Naive thymus-derived CD8-positive, alpha-beta T cell (primary cell): Measurements from ENCODE around the gene CYP4A22. TPM values are rescaled to one million over a fixed set of nuclear protein-coding genes. Genes with fewer than 3 reads are reported as not detected.
"Not testable (repeated sequence)": the region's sequence is repeated elsewhere in the genome, so short reads cannot be mapped to it uniquely, and the experiment has no call there.

ENCODE experiments used
- ATAC-seq, 2 donors: fragments of 150-1000 bp; cut with Tn5 transposase in 1 of 2; sonication (Bioruptor Pico), chemical (Tn5 transposase) in 1 of 2; 1 replicate in 1 of 2; 2 replicates in 1 of 2; pipeline ENCODE4 v1.10.0; 2021; ENCODE audit warnings: mild to moderate bottlenecking in 2 of 2, moderate library complexity in 2 of 2
- POLR2A ChIA-PET: fragments of 350-600 bp; sonication (Branson Sonifier 250); formaldehyde crosslinking; loops from one replicate; lab custom pipeline; 2021; ENCODE audit warnings: antibody characterized with exemption; lab: Charles Lee
- DNase-seq, 10 donors: peaks; one replicate each; pipeline versions ENCODE4 v3.0.0 to v3.0.0-alpha.2; 2020 to 2022
- H3K27ac Mint-ChIP-seq, 10 donors: one replicate each; pipeline ENCODE4 v1.8.0; 2020 to 2022; ENCODE audit warnings: mild to moderate bottlenecking in 10 of 10, mixed read lengths in 10 of 10, moderate library complexity in 4 of 10, inconsistent platforms in 1 of 10
- H3K27me3 Mint-ChIP-seq, 5 donors: one replicate each; pipeline ENCODE4 v1.8.0; 2021 to 2022; ENCODE audit warnings: mixed read lengths in 5 of 5
- H3K36me3 Mint-ChIP-seq, 3 donors: one replicate each; pipeline ENCODE4 v1.8.0; 2020 to 2022; ENCODE audit warnings: mixed read lengths in 3 of 3, mild to moderate bottlenecking in 2 of 3, inconsistent platforms in 1 of 3
- H3K4me1 Mint-ChIP-seq, 4 donors: one replicate each; pipeline ENCODE4 v1.8.0; 2021 to 2022; ENCODE audit warnings: mixed read lengths in 4 of 4
- H3K4me3 Mint-ChIP-seq, 10 donors: one replicate each; pipeline ENCODE4 v1.8.0; 2020 to 2022; ENCODE audit warnings: mild to moderate bottlenecking in 10 of 10, mixed read lengths in 10 of 10, moderate library complexity in 6 of 10, inconsistent platforms in 1 of 10
- H3K9me3 Mint-ChIP-seq, 9 donors: one replicate each; pipeline ENCODE4 v1.8.0; 2020 to 2022; ENCODE audit warnings: mixed read lengths in 9 of 9, mild to moderate bottlenecking in 3 of 9, inconsistent platforms in 1 of 9, moderate library complexity in 1 of 9
- polyA plus RNA-seq, 3 donors: library from polyadenylated mRNA; unstranded; fragments of 300-500 nt; fragmentation: Illumina TruSeq; gene quantifications; one replicate each; pipeline ENCODE4 v1.2.3, GENCODE V29; 2021
- total RNA-seq, 8 experiments: library from RNA in 2 of 8; stranded (reverse) in 2 of 8; gene quantifications; one replicate each; pipeline ENCODE4 v1.2.3 and lab custom pipeline; 2021 to 2026

Gene CYP4A22
- total and polyA plus RNA-seq, 5 experiments from 2014 or later: not detected

DNA sequence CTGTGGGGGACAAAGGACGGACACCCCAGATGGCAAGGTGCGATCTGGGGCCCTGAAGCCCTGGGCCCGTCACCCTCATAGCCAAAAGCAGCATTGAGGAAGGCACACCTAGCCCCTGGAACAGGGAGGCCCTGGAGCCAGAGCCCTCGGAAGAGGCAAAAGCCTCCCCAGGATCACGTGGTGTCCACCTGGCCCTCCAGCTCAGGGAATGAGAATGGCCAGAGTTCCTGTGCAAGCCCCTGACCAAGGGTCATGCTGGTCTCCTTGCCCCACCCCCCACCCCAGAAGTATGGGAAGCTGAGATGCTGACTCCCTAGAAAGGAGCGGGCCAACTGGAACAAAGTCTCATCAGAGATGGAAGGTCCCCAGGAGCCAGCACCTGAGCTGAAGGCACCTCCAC lies 53.6 kb downstream of the CYP4A22 start:
- H3K4me3 Mint-ChIP-seq: no peak overlapping the region

DNA sequence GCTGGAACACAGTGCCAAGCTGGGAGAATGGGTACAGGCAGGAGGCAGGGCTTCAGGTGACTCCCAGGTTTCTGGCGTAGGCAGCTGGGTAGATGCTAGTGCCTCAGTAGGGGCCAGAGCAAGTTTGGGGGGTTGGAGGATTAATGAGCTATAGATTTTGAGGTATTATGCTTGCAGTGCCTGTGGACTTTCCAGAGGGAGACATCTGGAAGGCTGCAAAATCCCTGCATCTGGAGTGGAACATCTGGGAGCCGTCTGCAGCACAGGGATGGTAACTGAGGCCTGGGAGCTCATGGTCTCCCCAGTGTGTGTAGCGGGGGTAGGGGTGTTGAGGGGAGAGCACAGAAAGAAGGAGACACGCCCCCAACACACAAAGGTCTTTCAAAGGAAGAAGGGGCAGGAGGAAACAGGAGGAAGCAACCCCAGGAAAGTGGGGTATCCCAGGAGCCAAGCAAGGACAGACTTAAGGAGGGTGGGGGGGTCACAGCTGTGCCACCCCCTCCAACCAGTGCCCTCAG lies 54.8 kb downstream of the CYP4A22 start:
- H3K9me3 Mint-ChIP-seq: no peaks in the 10 kb centered on the region
- no peak overlapping the region for H3K4me3 Mint-ChIP-seq
- peaks cover 6 to 22% (median 9%) of the 10 kb centered on the region in 5 donors for H3K27me3 Mint-ChIP-seq
- ATAC-seq (no peak), DNase-seq (peak in 2 of 10 donors; percentile 12 to 18)
- POLR2A ChIA-PET: no interaction called here
- H3K4me1 Mint-ChIP-seq: peaks cover 0 to 4% (median 2%) of the 10 kb centered on the region in 4 donors
- no peaks in the 10 kb centered on the region for H3K36me3 Mint-ChIP-seq
- H3K27ac Mint-ChIP-seq: no peak overlapping the region

More for the DNA sequence above, 53.6 kb downstream of the CYP4A22 start:
- H3K27me3 Mint-ChIP-seq: peaks cover 6 to 34% (median 7%) of the 10 kb centered on the region in 5 donors
- ATAC-seq (no peak), DNase-seq (peak in 2 of 10 donors; percentile 3 to 7)
- POLR2A ChIA-PET: no interaction called here
- no peaks in the 10 kb centered on the region for H3K9me3 Mint-ChIP-seq
- H3K27ac Mint-ChIP-seq: no peak overlapping the region
- no peaks in the 10 kb centered on the region for H3K36me3 Mint-ChIP-seq
- H3K4me1 Mint-ChIP-seq: peaks cover 0 to 4% (median 2%) of the 10 kb centered on the region in 4 donors

DNA sequence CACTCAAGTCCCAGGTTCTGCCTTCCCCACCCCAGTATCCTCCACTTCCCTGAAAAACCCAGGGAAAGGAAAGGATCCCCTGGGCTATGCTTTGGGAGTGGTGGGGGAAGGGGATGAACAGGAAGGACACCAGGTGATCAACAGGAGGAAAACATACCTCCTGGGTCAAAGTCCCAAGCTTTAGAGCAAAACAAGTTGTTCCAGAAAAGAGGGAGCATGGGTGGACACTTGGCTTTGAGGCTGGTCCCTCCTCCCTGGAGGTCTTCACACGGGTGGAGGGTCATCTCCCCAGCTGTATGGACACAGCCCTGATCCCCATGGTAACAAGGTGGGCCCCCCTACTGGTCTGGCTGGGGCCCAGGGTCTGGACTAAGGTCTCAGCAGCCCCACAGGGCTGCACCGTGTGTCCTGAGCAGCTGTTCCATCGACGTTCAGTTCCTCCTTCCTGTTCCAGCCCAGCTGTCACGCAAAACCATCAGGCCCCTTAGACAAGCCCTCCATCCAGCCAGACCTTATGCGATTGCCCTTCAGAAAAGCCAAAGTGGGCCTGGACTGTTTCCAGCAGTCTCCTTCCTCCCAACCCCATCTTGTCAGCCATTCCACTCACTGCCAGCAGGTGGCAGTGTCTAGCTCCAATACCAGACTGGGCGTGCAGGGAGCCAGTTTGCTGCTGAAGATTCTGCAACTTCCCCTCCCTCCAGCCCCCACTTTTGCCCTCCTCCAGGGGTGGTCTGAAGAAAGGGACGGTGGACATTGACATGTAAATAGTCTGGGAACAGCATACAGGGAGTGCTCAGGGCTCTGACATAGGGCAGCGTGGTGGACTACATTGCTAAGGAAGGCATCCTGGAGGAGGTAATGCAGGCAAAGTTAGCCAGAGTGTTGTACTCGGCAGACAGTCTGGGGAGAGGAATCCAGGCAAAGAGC lies 55.5 kb downstream of the CYP4A22 start:
- peaks cover 0 to 4% (median 2%) of the 10 kb centered on the region in 4 donors for H3K4me1 Mint-ChIP-seq
- peak; percentile 34 to 77 (median 58) for DNase-seq
- peaks cover 7 to 24% (median 9%) of the 10 kb centered on the region in 5 donors for H3K27me3 Mint-ChIP-seq
- no peaks in the 10 kb centered on the region for H3K36me3 Mint-ChIP-seq
- no peak overlapping the region for H3K27ac Mint-ChIP-seq
- ATAC-seq: peak; percentile 64 to 68
- H3K4me3 Mint-ChIP-seq: no peak overlapping the region
- POLR2A ChIA-PET: no interaction called here
- H3K9me3 Mint-ChIP-seq: no peaks in the 10 kb centered on the region

DNA sequence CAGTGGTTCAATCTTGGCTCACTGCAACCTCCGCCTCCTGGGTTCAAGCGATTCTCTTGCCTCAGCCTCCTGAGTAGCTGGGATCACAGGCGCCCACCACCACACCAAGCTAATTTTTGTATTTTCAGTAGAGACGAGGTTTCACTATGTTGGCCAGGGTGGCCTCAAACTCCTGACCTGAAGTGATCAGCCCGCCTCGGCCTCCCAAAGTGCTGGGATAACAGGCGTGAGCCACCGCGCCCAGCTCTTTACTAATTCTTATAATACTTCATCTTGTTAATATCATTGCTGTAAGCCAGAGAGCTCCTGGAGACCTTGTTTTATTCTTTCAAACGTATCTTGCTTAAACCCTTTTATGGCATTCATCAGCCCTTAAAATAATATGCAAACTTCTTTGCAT lies 56.3 kb downstream of the CYP4A22 start:
- H3K4me3 Mint-ChIP-seq, ATAC-seq, DNase-seq, H3K36me3 Mint-ChIP-seq, H3K9me3 Mint-ChIP-seq, H3K4me1 Mint-ChIP-seq, POLR2A ChIA-PET, H3K27ac Mint-ChIP-seq: not testable (repeated sequence)
- H3K27me3 Mint-ChIP-seq: peaks cover 15 to 32% (median 17%) of the 10 kb centered on the region in 5 donors

GRCh38 chr1:47194311-47194710 lies 57.1 kb downstream of the CYP4A22 start:
- H3K27me3 Mint-ChIP-seq: peaks cover 23 to 40% (median 25%) of the 10 kb centered on the region in 5 donors
- no peaks in the 10 kb centered on the region for H3K9me3 Mint-ChIP-seq
- peaks cover 0 to 4% (median 2%) of the 10 kb centered on the region in 4 donors for H3K4me1 Mint-ChIP-seq
- no peak overlapping the region for H3K27ac Mint-ChIP-seq
- H3K36me3 Mint-ChIP-seq: no peaks in the 10 kb centered on the region
- ATAC-seq: no peak
- H3K4me3 Mint-ChIP-seq: no peak overlapping the region
- POLR2A ChIA-PET: no interaction called here
- DNase-seq: no peak

- H3K4me3 Mint-ChIP-seq, DNase-seq, H3K27ac Mint-ChIP-seq, H3K9me3 Mint-ChIP-seq, H3K36me3 Mint-ChIP-seq, H3K4me1 Mint-ChIP-seq, POLR2A ChIA-PET, ATAC-seq: not testable (repeated sequence)
- H3K27me3 Mint-ChIP-seq: peaks cover 28 to 44% (median 29%) of the 10 kb centered on the region in 5 donors
Measured at GRCh38 chr1:47195981-47196380, 58.7 kb downstream of the CYP4A22 start.

GRCh38 chr1:47196622-47197021 lies 59.4 kb downstream of the CYP4A22 start:
- Mint-ChIP-seq H3K27me3 (peaks cover 28 to 44% (median 29%) of the 10 kb centered on the region in 5 donors), H3K36me3 (no peaks in the 10 kb centered on the region), H3K9me3 (no peaks in the 10 kb centered on the region), H3K4me3 (no peak overlapping the region), H3K27ac (no peak overlapping the region), H3K4me1 (peaks cover 0 to 4% (median 2%) of the 10 kb centered on the region in 4 donors)
- DNase-seq (peak in 1 of 10 donors; percentile 44), ATAC-seq (no peak)
- POLR2A ChIA-PET: no interaction called here

DNA sequence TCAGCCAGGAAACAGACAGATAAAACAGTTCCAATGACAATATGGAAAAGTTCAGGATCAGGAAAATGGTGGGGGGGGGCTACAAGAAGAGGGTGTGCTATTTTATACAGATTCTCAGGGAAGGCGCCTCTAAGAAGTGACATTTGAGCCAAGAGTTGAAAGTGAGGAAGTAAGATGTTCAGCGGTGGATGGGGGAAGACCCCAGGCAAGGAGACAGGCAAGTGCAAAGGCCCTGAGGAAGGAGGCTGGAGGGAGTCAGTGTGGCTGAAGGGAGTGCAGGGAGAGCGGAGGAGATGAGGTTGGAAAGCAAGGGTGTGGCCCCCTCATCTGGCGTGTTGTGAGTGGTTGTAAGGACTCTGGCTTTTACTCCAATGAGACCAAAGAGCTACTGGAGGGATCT lies 61.0 kb downstream of the CYP4A22 start:
- ATAC-seq (no peak), DNase-seq (no peak)
- no peaks in the 10 kb centered on the region for H3K36me3 Mint-ChIP-seq
- H3K4me3 Mint-ChIP-seq: no peak overlapping the region
- POLR2A ChIA-PET: no interaction called here
- peaks cover 22 to 38% (median 27%) of the 10 kb centered on the region in 5 donors for H3K27me3 Mint-ChIP-seq
- no peak overlapping the region for H3K27ac Mint-ChIP-seq
- H3K9me3 Mint-ChIP-seq: peaks cover 0 to 6% (median 0%) of the 10 kb centered on the region in 9 donors
- no peaks in the 10 kb centered on the region for H3K4me1 Mint-ChIP-seq

Other genes with a start within 250 kb of the CYP4A22 start
- gene CYP4A11, start 196.0 kb upstream of the CYP4A22 start, total RNA-seq: not detected
- gene CYP4A11, start 196.0 kb upstream of the CYP4A22 start, polyA plus RNA-seq: not detected
- gene CYP4X1, start 113.8 kb upstream of the CYP4A22 start, total RNA-seq: not detected
- gene CYP4X1, start 113.8 kb upstream of the CYP4A22 start, polyA plus RNA-seq: not detected
- gene CYP4Z1, start 70.2 kb upstream of the CYP4A22 start, total RNA-seq: not detected
- gene CYP4Z1, start 70.2 kb upstream of the CYP4A22 start, polyA plus RNA-seq: not detected
- not detected for gene PDZK1IP1, start 52.6 kb downstream of the CYP4A22 start, total RNA-seq
- not detected for gene PDZK1IP1, start 52.6 kb downstream of the CYP4A22 start, polyA plus RNA-seq
- not detected for gene TAL1, start 94.8 kb downstream of the CYP4A22 start, total RNA-seq
- not detected for gene TAL1, start 94.8 kb downstream of the CYP4A22 start, polyA plus RNA-seq
- gene STIL, start 176.7 kb downstream of the CYP4A22 start, total RNA-seq: 1 to 10 TPM in 1 of 2 experiments, under 1 TPM in 1; 0.85 to 1.3 TPM
- gene STIL, start 176.7 kb downstream of the CYP4A22 start, polyA plus RNA-seq: 1 to 10 TPM in 1 of 3 donors, under 1 TPM in 2; 0.59 to 1.2 (median 0.63) TPM
- 100 to 1,000 TPM; 115 to 116 TPM for gene CMPK1, start 196.3 kb downstream of the CYP4A22 start, total RNA-seq
- 100 to 1,000 TPM; 142 to 189 (median 153) TPM for gene CMPK1, start 196.3 kb downstream of the CYP4A22 start, polyA plus RNA-seq